IPS-18a (cell line): Measurements from ENCODE around the gene CD72.

ENCODE experiments used
- H3K27ac ChIP-seq: one replicate; pipeline ENCODE4 v1.5.1; 2013; ENCODE audit warnings: low read length
- H3K27me3 ChIP-seq: one replicate; pipeline ENCODE4 v1.6.1; 2013; ENCODE audit warnings: mild to moderate bottlenecking, low read length; ENCODE audit not compliant: control insufficient read depth, insufficient read depth
- H3K36me3 ChIP-seq: one replicate; pipeline ENCODE4 v1.6.1; 2013; ENCODE audit warnings: low read depth, low read length; ENCODE audit not compliant: control insufficient read depth
- H3K4me1 ChIP-seq: one replicate; pipeline ENCODE4 v1.6.1; 2013; ENCODE audit warnings: low read depth, low read length; ENCODE audit not compliant: control insufficient read depth
- H3K4me3 ChIP-seq: one replicate; pipeline ENCODE4 v1.5.1; 2013; ENCODE audit warnings: low read length
- H3K9ac ChIP-seq: one replicate; pipeline ENCODE4 v1.6.1; 2013; ENCODE audit warnings: mild to moderate bottlenecking, low read length, moderate library complexity
- H3K9me3 ChIP-seq: one replicate; pipeline ENCODE4 v1.6.1; 2013; ENCODE audit warnings: low read depth, low read length; ENCODE audit not compliant: control insufficient read depth

Gene CD72

GRCh38 chr9:35560625-35561337 lies 57.4 kb downstream of the CD72 start:
- Histone ChIP-seq H3K4me1 (peaks cover 5% of the 10 kb centered on the region), H3K4me3 (no peak overlapping the region), H3K9me3 (no peaks in the 10 kb centered on the region), H3K36me3 (no peaks in the 10 kb centered on the region), H3K9ac (no peak overlapping the region), H3K27ac (no peak overlapping the region), H3K27me3 (no peaks in the 10 kb centered on the region)
